Uterus (tissue), 4 donors: ENCODE data around the gene TSHB. TPM values are rescaled to one million over a fixed set of nuclear protein-coding genes. Genes with fewer than 3 reads are reported as not detected.

Experiments
- DNase-seq, 2 donors: peaks; one replicate each; pipeline ENCODE4 v3.0.0-alpha.2; 2019 to 2020
- H3K27ac ChIP-seq, 2 donors: fragments of 200-600 bp; sonication (generic); 1 replicate in 1 of 2; 2 replicates in 1 of 2; pipeline ENCODE4 v1.5.1; 2016 to 2018
- H3K27me3 ChIP-seq, 2 donors: fragments of 200-600 bp; sonication (generic); one replicate each; pipeline ENCODE4 v1.5.1; 2018 to 2019; ENCODE audit warnings: control low read depth in 1 of 2
- H3K36me3 ChIP-seq, 2 donors: fragments of 200-600 bp; sonication (generic); one replicate each; pipeline ENCODE4 v1.5.1; 2019; ENCODE audit warnings: control low read depth in 1 of 2
- H3K4me1 ChIP-seq, 2 donors: fragments of 200-600 bp; sonication (generic); one replicate each; pipeline ENCODE4 v1.5.1; 2018 to 2019; ENCODE audit warnings: control low read depth in 1 of 2
- H3K4me3 ChIP-seq, 2 donors: fragments of 200-600 bp; sonication (generic); 1 replicate in 1 of 2; 2 replicates in 1 of 2; pipeline ENCODE4 v1.5.1; 2018 to 2019; ENCODE audit warnings: mild to moderate bottlenecking in 1 of 2
- H3K9me3 ChIP-seq, 2 donors: fragments of 200-600 bp; sonication (generic); one replicate each; pipeline ENCODE4 v1.5.1; 2019; ENCODE audit warnings: control low read depth in 1 of 2
- POLR2A ChIP-seq, 2 donors: fragments of 450-650 bp; IDR thresholded peaks; one replicate each; pipeline ENCODE4 v1.6.1; 2016; ENCODE audit warnings: antibody characterized with exemption in 2 of 2, mild to moderate bottlenecking in 1 of 2, moderate library complexity in 1 of 2
- intact Hi-C: fragments of 100-400 bp; cut with DNase I; formaldehyde crosslinking; loops from one replicate; pipeline ENCODE4 v1.15.1; 2023; ENCODE audit warnings: low total_unique reads
- total RNA-seq, 4 donors: library from RNA; depleted of rRNA in 3 of 4; stranded (reverse); fragments of >200 nt in 3 of 4; gene quantifications; one replicate each; pipeline versions ENCODE4 v1.1.0 to v1.2.4, GENCODE V29; 2014 to 2023
- TF ChIP-seq, protein P1 (sequence below), 4 experiments: fragments of 200-600 bp in 2 of 4; fragments of 450-650 bp in 2 of 4; sonication (generic) in 2 of 4; IDR thresholded peaks; one replicate each; pipeline ENCODE4 v1.5.1; 2016 to 2019; ENCODE audit warnings: antibody characterized with exemption in 4 of 4, mild to moderate bottlenecking in 2 of 4, moderate library complexity in 1 of 4
- donor health status: DM: yes; HTN: yes; CAD: no.

TSHB gene
- not detected for total RNA-seq

DNA sequence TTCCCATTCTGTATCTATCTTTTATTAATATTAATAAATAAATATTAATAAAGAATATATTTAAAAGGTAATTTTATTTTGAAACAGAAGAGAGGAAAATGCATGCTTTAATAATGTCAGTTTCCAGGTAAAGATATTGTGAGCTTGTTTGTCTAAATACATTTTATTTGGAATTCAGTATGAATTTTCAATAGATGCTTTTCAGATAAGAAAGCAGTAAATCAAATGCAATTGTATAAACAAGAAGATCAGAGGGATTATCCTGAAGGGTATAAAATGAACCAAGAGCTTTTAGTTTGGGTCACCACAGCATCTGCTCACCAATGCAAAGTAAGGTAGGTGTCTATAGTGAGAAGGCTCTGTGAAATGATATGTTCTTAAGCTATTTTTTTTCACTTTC is at the start of gene TSHB:
Gene TSHB (plus strand): TSS at position 301 of the 400 bp plus-strand sequence. CDS start 3,537 bp downstream, outside the sequence.
- intact Hi-C loops = no loop called here

DNA sequence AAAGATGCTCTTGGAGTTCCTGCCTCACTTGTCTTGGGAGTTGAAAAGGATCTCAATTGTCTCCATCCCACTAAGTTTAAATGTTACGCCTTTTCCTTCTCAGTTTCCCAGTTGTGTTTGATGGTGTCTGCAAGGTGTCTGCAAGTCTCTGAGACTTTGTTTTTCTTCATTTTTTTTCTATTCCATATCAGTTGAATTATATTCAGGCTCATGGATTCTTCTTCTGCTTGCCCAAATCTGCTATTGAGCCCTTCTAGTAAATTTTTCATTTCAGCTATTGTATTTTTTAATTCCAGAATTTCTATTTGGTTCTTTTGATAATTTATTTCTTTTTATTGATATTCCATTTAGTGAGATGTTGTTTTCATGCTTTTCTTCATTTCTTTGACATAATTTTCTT is 47.4 kb upstream of the TSHB start:
- DNase-seq = no peak
- intact Hi-C loops = loop anchor here (5.0 kb wide), 1 partner anchor 130 kb away; no protein-coding TSS in a partner anchor
- H3K9me3 ChIP-seq = peaks cover 0 to 8% of the 10 kb centered on the region in 2 donors
- TF ChIP-seq, protein P1, sequence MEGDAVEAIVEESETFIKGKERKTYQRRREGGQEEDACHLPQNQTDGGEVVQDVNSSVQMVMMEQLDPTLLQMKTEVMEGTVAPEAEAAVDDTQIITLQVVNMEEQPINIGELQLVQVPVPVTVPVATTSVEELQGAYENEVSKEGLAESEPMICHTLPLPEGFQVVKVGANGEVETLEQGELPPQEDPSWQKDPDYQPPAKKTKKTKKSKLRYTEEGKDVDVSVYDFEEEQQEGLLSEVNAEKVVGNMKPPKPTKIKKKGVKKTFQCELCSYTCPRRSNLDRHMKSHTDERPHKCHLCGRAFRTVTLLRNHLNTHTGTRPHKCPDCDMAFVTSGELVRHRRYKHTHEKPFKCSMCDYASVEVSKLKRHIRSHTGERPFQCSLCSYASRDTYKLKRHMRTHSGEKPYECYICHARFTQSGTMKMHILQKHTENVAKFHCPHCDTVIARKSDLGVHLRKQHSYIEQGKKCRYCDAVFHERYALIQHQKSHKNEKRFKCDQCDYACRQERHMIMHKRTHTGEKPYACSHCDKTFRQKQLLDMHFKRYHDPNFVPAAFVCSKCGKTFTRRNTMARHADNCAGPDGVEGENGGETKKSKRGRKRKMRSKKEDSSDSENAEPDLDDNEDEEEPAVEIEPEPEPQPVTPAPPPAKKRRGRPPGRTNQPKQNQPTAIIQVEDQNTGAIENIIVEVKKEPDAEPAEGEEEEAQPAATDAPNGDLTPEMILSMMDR (IDR thresholded peaks at IDR 0.05) = no peak
- no peak for TF ChIP-seq POLR2A (IDR thresholded peaks at IDR 0.05)
- no peaks in the 10 kb centered on the region for H3K4me1 ChIP-seq
- H3K36me3 ChIP-seq = no peaks in the 10 kb centered on the region
- H3K27ac ChIP-seq = no peak overlapping the region
- H3K4me3 ChIP-seq = no peak overlapping the region
- peaks cover 0 to 8% of the 10 kb centered on the region in 2 donors for H3K27me3 ChIP-seq

More for the DNA sequence above, at the start of gene TSHB:
- no peaks in the 10 kb centered on the region for H3K27me3 ChIP-seq
- H3K4me3 ChIP-seq = no peak within 1 kb of the TSS
- no peak for TF ChIP-seq POLR2A (IDR thresholded peaks at IDR 0.05)
- TF ChIP-seq, protein P1 (IDR thresholded peaks at IDR 0.05) = no peak
- no peaks in the 10 kb centered on the region for H3K4me1 ChIP-seq
- H3K9me3 ChIP-seq = no peaks in the 10 kb centered on the region
- no peak for DNase-seq
- no peak within 1 kb of the TSS for H3K27ac ChIP-seq
- H3K36me3 ChIP-seq = no peaks in the 10 kb centered on the region

DNA sequence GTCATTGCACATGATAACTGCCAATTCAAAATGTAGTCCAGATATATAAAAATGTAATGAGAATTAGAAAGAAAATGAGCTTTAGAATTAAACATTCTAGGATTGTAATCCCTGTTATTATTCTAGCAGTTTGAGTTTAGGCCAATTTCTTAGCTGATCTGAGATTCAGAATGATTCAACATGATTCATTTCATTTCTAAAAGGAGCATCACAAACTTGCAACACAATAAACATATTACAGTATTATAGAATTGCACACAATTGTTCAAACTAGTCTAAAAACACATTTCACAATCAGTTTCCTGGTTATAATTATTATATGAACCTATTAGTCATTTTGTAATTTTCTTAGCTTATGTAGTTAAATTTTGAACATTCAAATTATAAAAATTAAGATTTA is 43.3 kb upstream of the TSHB start:
- intact Hi-C loops = no loop called here
- peaks cover 0 to 15% of the 10 kb centered on the region in 2 donors for H3K9me3 ChIP-seq
- TF ChIP-seq, protein P1 (IDR thresholded peaks at IDR 0.05) = no peak
- H3K4me1 ChIP-seq = no peaks in the 10 kb centered on the region
- DNase-seq = no peak
- H3K36me3 ChIP-seq = no peaks in the 10 kb centered on the region
- H3K27ac ChIP-seq = no peak overlapping the region
- H3K4me3 ChIP-seq = no peak overlapping the region
- H3K27me3 ChIP-seq = no peaks in the 10 kb centered on the region

DNA sequence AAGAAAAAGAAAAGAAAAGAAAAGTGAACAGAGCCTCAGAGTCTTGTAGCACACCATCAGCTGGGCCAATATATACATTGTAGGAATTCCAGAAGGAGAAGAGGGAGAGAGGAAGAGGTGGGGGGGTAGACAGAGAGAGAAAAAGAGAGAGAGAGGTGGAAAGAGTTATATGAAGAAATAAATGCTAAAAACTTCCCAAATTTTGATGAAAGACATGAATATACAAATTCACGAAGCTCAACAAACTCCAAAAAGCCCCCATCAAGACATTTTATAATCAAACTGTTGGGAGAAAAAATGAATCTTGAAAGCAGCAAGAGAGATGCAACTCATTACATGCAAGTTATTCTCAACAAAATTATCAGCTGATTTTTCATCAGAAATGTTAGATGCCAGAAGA is 41.5 kb upstream of the TSHB start:
- intact Hi-C loops = no loop called here
- no peak for DNase-seq
- Histone ChIP-seq H3K27ac (no peak overlapping the region), H3K9me3 (peaks cover 0 to 10% of the 10 kb centered on the region in 2 donors), H3K4me3 (no peak overlapping the region), H3K36me3 (no peaks in the 10 kb centered on the region), H3K27me3 (no peaks in the 10 kb centered on the region), H3K4me1 (no peaks in the 10 kb centered on the region)
- TF ChIP-seq, protein P1 (IDR thresholded peaks at IDR 0.05) = no peak
- TF ChIP-seq POLR2A (IDR thresholded peaks at IDR 0.05) = no peak

DNA sequence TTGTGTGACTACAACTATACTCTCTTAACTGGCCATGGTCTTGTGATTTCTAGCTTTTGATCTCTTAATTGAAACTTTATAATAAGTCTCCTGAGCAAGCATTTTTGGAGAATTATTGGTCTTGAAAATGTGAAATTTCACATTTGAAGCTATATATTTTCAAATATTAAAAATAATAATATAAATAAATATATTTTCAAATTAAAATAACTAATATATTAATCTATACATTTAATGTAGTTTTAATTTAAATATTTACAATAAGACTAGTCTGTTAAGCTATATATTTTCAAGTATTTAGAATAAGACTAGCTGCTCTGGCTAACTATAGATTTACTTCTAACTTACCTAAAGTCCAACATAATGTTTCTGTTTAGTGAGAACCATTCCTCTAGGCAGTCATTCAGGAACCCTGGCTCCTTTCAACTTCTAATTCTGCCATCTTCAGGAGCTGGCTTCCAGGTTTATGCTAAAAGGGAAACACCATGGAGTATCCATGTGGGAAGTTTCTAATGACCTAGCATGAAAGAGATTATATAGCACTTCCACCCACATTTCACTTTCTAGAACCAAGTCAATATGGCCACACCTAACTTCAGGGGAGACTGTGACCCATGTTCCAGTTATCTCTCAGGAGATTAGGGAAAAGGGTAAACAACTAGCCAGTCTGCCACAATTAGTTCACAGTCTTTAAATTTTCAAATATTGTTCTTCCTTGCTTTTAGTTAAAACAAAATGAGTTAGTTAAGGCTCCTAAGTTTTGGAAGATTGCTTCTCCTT is 31.9 kb upstream of the TSHB start:
- Histone ChIP-seq H3K4me3 (no peak overlapping the region), H3K27ac (no peak overlapping the region), H3K36me3 (no peaks in the 10 kb centered on the region), H3K4me1 (no peaks in the 10 kb centered on the region), H3K9me3 (no peaks in the 10 kb centered on the region), H3K27me3 (no peaks in the 10 kb centered on the region)
- TF ChIP-seq, protein P1 (IDR thresholded peaks at IDR 0.05) = no peak
- TF ChIP-seq POLR2A (IDR thresholded peaks at IDR 0.05) = no peak
- intact Hi-C loops = no loop called here
- no peak for DNase-seq
